ENCODE data around the gene NCAM2.
A peak's percentile ranks its signal among the peaks of the same experiment; 100 is the strongest.

NCAM2 gene

GRCh38 chr21:21177353-21177986 is 179.3 kb downstream of the NCAM2 start:
- DNase-seq (ENCODE audit: low spot score): no peak

GRCh38 chr21:21179619-21180298 is 181.6 kb downstream of the NCAM2 start:
- DNase-seq (ENCODE audit: low spot score): no peak

DNA sequence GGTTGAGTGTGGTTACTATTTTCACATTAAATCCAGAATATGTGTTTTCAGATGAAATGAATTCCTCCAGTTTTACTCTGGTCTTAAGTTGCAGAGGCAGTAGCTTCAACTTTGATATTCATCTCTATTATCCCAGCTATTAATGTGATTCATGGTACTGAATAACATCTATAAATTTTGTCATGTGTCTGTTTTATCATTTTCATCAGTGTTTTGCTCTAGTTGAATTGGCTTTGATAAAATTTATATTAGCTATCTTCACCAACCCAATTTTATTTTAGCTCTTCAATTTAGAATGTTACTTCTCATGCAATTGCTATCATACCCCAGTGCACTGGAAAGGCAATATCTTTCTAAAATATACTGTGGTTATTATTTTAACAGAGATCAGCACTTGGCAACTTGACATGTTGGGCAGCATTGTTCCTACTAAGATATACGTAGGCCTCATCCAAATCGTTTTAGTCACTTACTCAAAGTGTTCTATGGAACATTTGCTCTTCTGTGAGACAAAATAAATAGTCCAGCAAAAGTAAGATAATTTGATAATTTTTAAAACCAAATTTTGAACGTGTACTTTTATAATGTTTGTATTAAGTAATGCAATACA is 184.3 kb downstream of the NCAM2 start:
- DNase-seq (ENCODE audit: low spot score): no peak

DNA sequence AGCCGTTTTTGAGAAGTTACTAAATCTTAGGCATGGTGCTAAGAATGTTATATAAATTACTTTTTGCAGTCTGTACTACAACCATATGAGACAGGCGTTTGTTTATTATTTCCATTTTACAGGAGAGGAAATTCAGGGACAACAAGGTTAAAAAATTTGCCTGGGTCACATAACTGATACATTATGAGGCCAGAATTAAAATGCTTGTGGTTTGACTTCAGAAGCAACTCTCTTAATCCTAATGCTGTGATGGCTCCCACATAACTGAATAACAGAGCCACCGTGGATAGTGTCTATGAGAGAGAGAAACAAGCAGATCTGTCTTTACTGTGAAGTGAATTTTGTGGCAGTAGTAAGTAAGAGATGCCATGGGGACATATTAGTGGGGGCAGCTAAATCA is 184.9 kb downstream of the NCAM2 start:
- no peak for DNase-seq (ENCODE audit: low spot score)

DNA sequence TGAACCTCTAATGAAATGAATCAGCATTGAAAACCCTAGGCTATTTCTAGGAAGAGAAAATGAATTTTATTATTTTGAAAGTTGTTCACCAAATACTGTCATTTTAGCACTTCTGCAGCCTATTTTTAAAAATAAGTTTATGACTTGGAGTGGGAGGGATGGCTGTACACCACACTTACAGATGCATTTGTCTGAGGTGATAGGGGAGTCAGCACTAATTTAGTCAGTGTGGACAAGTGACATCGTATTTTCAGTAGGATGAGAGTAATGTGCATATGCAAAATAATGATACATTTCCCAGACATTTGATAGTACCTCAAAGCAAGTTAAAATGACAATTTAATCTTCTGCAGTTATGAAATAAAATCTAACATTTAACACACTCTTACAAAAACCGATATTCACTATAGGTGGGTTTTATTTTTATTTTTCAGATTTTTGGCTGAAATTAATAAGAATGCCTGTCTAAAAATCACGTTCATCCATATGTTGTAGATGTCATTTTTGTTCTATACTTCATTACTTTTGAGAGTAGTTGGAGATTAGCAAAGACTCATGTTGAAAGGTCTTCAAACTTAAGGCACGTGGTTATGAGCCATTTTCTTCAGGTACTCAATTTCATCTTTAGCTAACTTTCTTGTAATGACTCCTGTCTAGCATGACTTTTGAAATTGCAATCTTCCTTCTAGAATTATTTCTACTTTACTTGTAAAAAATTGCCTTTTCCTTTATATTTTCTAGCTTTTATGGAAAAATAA is 186.7 kb downstream of the NCAM2 start:
- no peak for DNase-seq (ENCODE audit: low spot score)

DNA sequence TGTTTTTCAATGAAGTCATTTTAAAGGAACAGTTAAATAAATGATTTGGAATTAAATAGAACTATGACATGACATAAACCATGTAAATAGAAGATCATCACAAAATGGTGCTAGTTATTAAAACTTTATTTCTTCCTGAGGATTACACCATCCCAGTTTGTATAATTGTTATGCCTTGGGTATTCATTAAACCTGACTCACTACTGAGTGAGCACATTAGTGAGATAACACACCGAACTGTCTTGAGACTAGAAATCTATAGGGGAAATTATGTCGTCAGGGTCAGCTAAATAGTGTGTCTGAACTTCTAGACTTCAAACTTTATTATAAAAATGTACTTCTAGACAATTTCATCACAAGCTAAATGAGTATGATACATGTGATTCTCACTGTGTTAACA is 189.4 kb downstream of the NCAM2 start:
- DNase-seq (ENCODE audit: low spot score): no peak

DNA sequence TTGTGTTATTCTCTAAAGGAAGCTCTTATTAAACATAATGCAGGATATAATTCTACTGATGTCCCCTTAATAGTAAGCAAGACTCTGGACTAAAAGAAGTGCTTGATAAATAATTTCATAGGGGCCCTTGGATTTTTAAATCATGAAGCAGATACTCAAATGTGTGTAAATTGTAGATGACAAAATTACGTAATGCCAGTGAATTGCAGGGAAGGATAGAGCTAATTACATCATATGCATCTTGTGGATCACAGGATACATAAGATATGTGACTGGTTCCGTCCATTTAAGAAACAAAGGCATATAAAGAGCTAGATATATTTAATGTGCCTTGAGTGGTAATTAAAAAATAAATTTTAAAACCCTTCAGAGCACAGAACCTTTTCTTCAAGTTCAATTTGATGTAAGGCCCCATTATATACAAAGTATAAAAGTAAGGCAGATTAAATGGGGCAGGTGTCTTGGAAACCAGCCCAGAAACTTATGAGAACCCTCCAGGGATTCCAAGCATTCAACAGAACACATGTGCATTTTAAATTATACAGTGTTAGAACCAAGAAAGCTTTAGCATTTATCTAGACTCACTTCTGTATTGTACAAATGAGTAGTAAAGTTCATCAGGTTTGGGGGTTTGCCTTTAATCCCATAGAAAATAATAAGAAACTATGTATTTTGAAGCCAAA is 190.4 kb downstream of the NCAM2 start:
- no peak for DNase-seq (ENCODE audit: low spot score)

DNA sequence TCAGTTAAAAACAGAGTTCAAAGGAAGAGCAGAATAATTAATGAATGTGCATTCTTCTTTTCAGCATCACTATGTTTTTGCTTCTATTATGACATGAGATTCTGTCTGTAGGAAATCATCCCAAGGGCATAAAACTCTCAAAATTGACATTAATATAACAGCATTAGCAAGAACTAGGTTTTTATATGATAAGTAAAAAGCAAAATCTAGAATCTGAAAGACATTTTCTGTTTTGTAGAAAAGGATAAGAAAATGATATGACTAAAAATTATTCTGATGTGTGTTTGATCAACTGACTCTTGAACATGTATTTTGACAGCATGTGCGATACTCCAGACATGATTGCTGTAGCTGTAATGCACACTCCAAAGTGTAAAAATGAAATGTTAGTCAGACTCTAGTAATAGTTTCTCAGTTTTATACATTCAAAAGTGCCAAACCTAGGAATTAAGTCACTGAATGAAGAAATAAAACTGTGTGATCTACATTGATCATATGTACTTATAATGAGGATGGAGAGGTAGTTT is 197.3 kb downstream of the NCAM2 start:
- no peak for DNase-seq (ENCODE audit: low spot score)

GRCh38 chr21:21196087-21196486 is 197.9 kb downstream of the NCAM2 start:
- no peak for DNase-seq (ENCODE audit: low spot score)

- no peak for DNase-seq (ENCODE audit: low spot score)
These were observed 198.6 kb downstream of the NCAM2 start for GRCh38 chr21:21196848-21197247.

GRCh38 chr21:21199342-21200102 is 201.3 kb downstream of the NCAM2 start:
- no peak for DNase-seq (ENCODE audit: low spot score)

DNA sequence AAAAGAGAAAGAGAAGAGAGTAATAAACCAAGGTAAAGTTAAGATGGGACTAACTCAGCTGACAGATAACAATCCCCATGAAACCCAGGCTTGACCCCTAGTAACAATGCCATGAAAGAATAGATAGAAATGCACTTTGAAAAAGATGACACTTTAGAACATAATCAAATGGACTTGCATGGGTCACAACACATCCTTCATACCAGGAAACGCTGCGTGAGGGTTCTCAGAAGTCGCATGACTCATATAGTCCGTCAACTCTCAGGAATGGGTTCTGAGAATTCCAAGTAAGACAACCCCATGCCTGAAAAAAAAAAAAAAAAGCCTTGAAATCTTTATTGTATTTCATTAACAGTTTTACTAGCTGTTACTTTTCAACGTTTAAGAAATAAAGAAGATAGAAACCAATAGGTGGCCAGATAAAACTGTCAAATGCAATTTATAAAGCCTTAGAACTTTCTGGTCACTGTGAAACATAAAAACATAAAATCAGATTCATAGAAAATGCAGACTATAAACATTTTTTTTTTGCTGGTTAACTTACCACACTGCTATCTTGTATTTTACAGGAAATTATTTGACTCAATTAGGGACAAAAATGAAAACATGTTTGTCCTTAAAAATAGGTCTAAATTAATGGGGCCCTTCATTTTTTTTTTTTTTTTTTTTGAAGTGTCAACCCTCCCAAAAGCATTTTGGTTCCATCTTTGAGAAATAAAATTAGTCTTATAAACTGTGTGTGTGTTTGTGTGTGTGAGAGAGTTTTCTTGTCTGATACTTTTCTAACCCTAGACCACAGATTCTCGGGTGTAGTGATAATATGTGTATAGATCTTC is 202.1 kb downstream of the NCAM2 start:
- DNase-seq (ENCODE audit: low spot score): peak; percentile 62

DNA sequence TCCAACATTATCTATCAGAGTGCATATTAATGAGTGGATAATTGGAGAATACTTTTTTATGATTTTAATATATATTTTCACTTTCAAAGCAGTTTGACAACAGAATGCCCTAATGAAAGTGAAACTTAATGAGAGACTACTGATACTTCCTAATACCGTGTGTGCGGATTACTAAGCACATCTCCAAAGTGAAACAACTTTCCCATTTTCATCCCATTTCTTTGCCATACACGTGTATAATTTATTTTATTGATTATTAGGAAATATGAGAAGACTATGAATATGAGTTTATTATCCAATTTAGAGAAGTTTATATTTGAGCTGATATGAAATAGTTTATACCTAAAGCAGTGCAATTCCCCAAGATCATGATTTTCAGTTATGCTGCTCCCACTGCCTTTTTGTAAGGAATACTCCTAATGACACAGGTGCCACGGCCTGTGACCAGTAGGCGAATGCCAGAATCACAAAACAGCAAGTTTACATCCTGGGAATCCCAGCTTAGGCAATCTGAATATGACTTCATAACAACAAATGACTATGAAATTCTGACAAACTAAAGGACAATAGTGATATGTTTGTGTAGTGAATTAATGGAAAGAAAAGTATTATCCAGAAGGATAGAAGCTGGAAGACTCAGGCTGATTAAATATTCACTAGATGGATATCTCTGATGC is 202.9 kb downstream of the NCAM2 start:
- no peak for DNase-seq (ENCODE audit: low spot score)

DNA sequence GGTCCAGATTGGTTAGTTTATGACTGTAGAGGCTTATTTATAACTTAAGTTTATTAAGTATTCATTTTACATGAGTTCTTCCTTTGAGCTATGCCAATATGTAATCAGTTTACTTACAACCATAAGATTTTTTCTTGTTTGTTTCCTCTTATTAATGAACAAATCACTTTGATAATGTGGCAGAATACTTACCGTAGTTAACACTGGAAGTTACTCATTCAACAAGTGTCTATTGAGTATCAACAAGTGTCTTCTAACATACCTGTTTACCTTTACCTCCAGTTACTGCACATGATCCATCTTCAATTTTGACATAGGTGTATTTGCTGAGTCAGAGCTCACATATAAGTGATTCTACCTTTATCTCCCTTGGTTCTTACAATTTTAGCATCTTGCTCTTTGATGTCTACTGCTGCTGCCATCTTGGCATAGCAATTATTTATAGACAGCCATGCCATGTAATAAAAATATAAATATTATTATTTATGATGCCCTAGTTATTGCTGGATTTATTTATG is 205.7 kb downstream of the NCAM2 start:
- DNase-seq (ENCODE audit: low spot score): no peak

- DNase-seq (ENCODE audit: low spot score): no peak
These were observed 206.3 kb downstream of the NCAM2 start for GRCh38 chr21:21204366-21204996.

DNA sequence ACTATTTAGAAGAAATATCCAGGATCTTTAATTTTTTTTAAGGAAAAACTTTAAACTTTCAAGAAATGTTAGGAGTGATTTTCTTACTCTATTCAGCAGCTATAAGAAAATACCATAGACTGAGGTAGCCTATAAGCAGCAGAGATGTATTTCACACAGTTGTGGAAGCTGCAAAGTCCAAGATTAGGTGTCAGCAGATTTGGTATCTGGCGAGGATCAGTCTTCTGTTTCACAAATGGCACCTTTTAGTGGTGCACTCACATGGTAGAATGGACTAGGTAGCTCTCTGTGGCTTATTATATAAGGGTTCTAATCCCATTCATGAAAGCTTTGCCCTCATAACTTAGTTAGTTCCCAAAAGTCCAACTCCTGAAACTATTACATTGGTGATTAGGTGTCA is 207.4 kb downstream of the NCAM2 start:
- no peak for DNase-seq (ENCODE audit: low spot score)

- DNase-seq (ENCODE audit: low spot score): no peak
These were observed 212.3 kb downstream of the NCAM2 start for GRCh38 chr21:21210552-21210951.

GRCh38 chr21:21213297-21213696 is 215.1 kb downstream of the NCAM2 start:
- no peak for DNase-seq (ENCODE audit: low spot score)

DNA sequence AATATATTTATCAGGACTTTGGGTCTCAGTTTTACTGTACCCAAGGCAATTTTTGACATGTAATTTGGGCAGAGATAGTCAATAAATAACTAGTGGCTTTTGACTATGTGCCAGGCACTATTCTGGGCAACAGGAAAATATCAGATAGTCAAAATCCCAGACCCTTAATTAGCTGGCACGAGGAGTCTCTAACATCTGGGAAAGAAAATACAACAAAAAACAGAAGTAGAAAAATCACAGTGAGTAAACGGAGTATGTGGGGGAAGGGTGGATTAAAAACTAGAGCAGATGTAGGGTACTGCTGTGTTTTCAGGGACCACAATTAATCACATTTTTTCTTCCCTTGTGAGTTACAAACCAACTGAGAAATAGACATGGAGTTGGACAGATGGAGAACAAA is 217.8 kb downstream of the NCAM2 start:
- no peak for DNase-seq (ENCODE audit: low spot score)
